ENCODE results near the gene PKNOX2. TPM values are rescaled to one million over a fixed set of nuclear protein-coding genes. Genes with fewer than 3 reads are reported as not detected.

The PKNOX2 gene
- total and polyA plus RNA-seq, 2 of the 4 experiments (the other 2 are of a cell fraction) = 0.72 to 2.3 TPM

DNA sequence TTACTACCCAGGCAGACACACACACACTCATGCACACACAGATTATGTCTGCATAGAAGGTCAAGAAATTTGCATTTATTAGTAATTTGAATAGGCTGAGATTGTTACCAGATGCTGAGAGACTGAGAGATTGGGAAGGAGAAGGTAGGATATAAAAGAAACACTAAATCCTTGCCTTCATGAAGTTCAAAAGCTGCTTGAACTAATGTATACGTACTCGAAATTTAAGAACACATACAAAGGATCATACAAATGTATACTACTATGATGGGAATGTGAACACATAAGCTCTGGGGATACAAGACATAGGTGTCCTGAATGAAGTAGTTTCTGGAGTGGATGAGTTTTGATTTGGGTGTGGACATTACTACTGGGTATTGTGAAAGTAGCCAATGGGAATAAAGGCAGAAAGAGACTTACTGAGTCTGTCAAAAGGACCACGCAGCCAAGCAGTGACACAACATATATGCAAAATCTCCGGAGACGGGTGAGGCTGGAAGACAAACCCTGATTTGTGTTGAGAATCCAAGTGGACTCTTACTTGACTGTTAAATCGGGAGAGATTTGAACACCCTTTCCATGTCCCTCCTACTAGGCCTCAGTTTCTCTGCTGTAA lies 7.3 kb upstream of the PKNOX2 start:
- in situ Hi-C loops (cut with MboI; ENCODE audit: low sequenced_read_pairs) (no loop called here), intact Hi-C loops (cut with micrococcal nuclease) (no loop called here), dilution Hi-C loops (cut with HindIII; ENCODE audit: low sequenced_read_pairs, unreplicated experiment) (no loop called here)
- POLR2A ChIA-PET (ENCODE audit: unreplicated experiment) = no interaction called here
- CTCF ChIA-PET = no interaction called here
- Histone ChIP-seq H4K20me1 (ENCODE audit: insufficient read depth, low read length) (no peaks in the 10 kb centered on the region), H3K4me3 (ENCODE audit: insufficient read depth, low read depth, low read length) (no peak overlapping the region), H3K4me2 (ENCODE audit: low read depth, low read length) (no peak overlapping the region), H3K9me3 (ENCODE audit: control insufficient read depth, insufficient read depth, low read length) (no peaks in the 10 kb centered on the region), H2BK5ac (ENCODE audit: low read depth, low read length, poor library complexity, severe bottlenecking) (no peak overlapping the region), H2AK5ac (ENCODE audit: low read depth, low read length) (no peak overlapping the region), H2BK20ac (ENCODE audit: low read depth, low read length) (no peak overlapping the region), H4K8ac (ENCODE audit: low read depth in 2 of 2, low read length in 2 of 2) (no peak overlapping the region), H3K18ac (ENCODE audit: low read depth, low read length) (no peak overlapping the region), H2AFZ (replicated peaks; ENCODE audit: low read length, poor library complexity) (no peak overlapping the region), H2BK120ac (ENCODE audit: low read depth, low read length) (no peak overlapping the region), H3K9me1 (ENCODE audit: insufficient read depth, low read length) (no peaks in the 10 kb centered on the region; the same call in 1 of the 2 replicates), H3K27ac (ENCODE audit: insufficient read depth, low read length) (no peak overlapping the region), H3K4me1 (ENCODE audit: control insufficient read depth, insufficient read depth, low read length) (no peaks in the 10 kb centered on the region), H3K14ac (replicated peaks; ENCODE audit: low read depth, low read length) (no peak overlapping the region), H2BK15ac (ENCODE audit: low read depth, low read length) (no peak overlapping the region), H3K36me3 (ENCODE audit: control insufficient read depth, insufficient read depth, low read length) (no peaks in the 10 kb centered on the region), H4K91ac (ENCODE audit: insufficient read depth, low read depth, low read length) (no peak overlapping the region), H3K9ac (ENCODE audit: low read depth, low read length) (no peak overlapping the region), H4K5ac (ENCODE audit: low read depth, low read length) (no peak overlapping the region), H3K79me1 (ENCODE audit: low read depth in 1 of 2, low read length in 2 of 2) (no peaks in the 10 kb centered on the region), H3K27me3 (ENCODE audit: control insufficient read depth, insufficient read depth, low read length) (peaks cover 39% of the 10 kb centered on the region), H3K4ac (ENCODE audit: low read depth, low read length) (no peak overlapping the region), H3K23ac (ENCODE audit: low read depth, low read length) (no peak overlapping the region), H2AK9ac (replicated peaks; ENCODE audit: low read depth, low read length, poor library complexity) (no peak overlapping the region), H3K56ac (ENCODE audit: extremely low read depth, insufficient read depth, low read length) (no peak overlapping the region)
- BruUV-seq (replicated peaks) = no TSS peak
- WGBS, 2 experiments (ENCODE audit: extremely low coverage in 2 of 2, insufficient read length in 1 of 2) = no CpG with 5 or more reads among the region's 6 CpGs
- no peak for DNase-seq
- no peak for ATAC-seq (ENCODE audit: low read depth)
- TF ChIP-seq FOS (IDR thresholded peaks at IDR 0.05; ENCODE audit: low read depth, low read length) (no peak), MAFK (IDR thresholded peaks at IDR 0.05; ENCODE audit: low read depth, low read length) (no peak)
- TF ChIP-seq, protein P1, sequence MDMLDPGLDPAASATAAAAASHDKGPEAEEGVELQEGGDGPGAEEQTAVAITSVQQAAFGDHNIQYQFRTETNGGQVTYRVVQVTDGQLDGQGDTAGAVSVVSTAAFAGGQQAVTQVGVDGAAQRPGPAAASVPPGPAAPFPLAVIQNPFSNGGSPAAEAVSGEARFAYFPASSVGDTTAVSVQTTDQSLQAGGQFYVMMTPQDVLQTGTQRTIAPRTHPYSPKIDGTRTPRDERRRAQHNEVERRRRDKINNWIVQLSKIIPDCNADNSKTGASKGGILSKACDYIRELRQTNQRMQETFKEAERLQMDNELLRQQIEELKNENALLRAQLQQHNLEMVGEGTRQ (IDR thresholded peaks at IDR 0.05; ENCODE audit: low read depth, low read length) = no peak

Measured in IMR-90 (cell line).